K562 (cell line): ENCODE results near the gene BBS1. TPM values are rescaled to one million over a fixed set of nuclear protein-coding genes. Genes with fewer than 3 reads are reported as not detected.

Experiments
- CTCF ChIP-seq, 3 experiments: IDR thresholded peaks in 2 of 3; conservative IDR thresholded peaks in 1 of 3; 2 replicates each; pipeline ENCODE4 v1.5.1; 2011 to 2012; ENCODE audit warnings: low read length in 3 of 3, mild to moderate bottlenecking in 3 of 3, control low read depth in 2 of 3, improper control_type of control experiment in 1 of 3, inconsistent platforms in 1 of 3, low read depth in 1 of 3, mixed read lengths in 1 of 3, moderate library complexity in 1 of 3; ENCODE audit not compliant: insufficient read depth in 2 of 3
- FUS ChIP-seq: fragments of 200-400 bp; formaldehyde crosslinking; optimal IDR thresholded peaks from 2 replicates; pipeline ENCODE3; 2017; ENCODE audit warnings: low read depth, low read length
- MAFF ChIP-seq: IDR thresholded peaks from 2 replicates; pipeline ENCODE4 v1.6.1; 2012; ENCODE audit warnings: low read length, improper control_type of control experiment
- MNT ChIP-seq, 2 experiments: fragments of 450-650 bp; conservative IDR thresholded peaks; 2 replicates each; pipeline ENCODE4 v1.6.1; 2017; ENCODE audit warnings: mild to moderate bottlenecking in 2 of 2, moderate library complexity in 2 of 2
- POLR2AphosphoS2 ChIP-seq: IDR thresholded peaks from 2 replicates; pipeline ENCODE4 v1.6.1; 2012; ENCODE audit warnings: low read length, improper control_type of control experiment
- PTBP1 ChIP-seq: fragments of 200-400 bp; formaldehyde crosslinking; IDR thresholded peaks from 2 replicates; pipeline ENCODE4 v1.6.1; 2017; ENCODE audit warnings: low read depth, low read length
- REST ChIP-seq, 2 experiments: fragments of 450-650 bp; formaldehyde crosslinking in 1 of 2; IDR thresholded peaks; 2 replicates each; pipeline versions ENCODE4 v1.4.0 to v1.6.1; 2014 to 2020; ENCODE audit warnings: mild to moderate bottlenecking in 2 of 2, borderline replicate concordance in 1 of 2, low read depth in 1 of 2
- ZFP30 ChIP-seq: fragments of 250-450 bp; sonication (Bioruptor Pico); IDR thresholded peaks from 2 replicates; pipeline ENCODE4 v1.8.0; 2022; ENCODE audit warnings: moderate library complexity, mild to moderate bottlenecking, inconsistent platforms, borderline replicate concordance
- ZNF518B ChIP-seq: fragments of 250-450 bp; sonication (Bioruptor Pico); IDR thresholded peaks from 2 replicates; pipeline ENCODE4 v1.5.0; 2021; ENCODE audit warnings: mild to moderate bottlenecking, moderate library complexity
- polyA plus RNA-seq, 8 experiments: library from polyadenylated mRNA; depleted of rRNA in 4 of 8; stranded (reverse) in 5 of 8; unstranded in 3 of 8; fragments of >200 nt; fragmentation: Nextera tagmentation in 2 of 8; fragmentation: Illumina TruSeq in 1 of 8; extraction: Ambion mirVana in 2 of 8; extraction: Trizol in 1 of 8; gene quantifications; 2 replicates each; pipeline versions ENCODE4 v1.2.1 to v1.2.3, GENCODE V29; 2011 to 2014; ENCODE audit warnings: inconsistent platforms in 1 of 8, missing spikeins in 1 of 8
- total RNA-seq, 7 experiments: library from RNA; depleted of rRNA in 6 of 7; stranded (reverse); fragments of >200 nt in 6 of 7; fragmentation: Illumina TruSeq in 2 of 7; extraction: Trizol in 2 of 7; gene quantifications; 2 replicates each; pipeline versions ENCODE4 v1.2.1 to v1.2.3, GENCODE V29; 2011 to 2021; ENCODE audit warnings: low replicate concordance in 1 of 7

BBS1 gene
- total and polyA plus RNA-seq, 9 of the 15 experiments (the other 6 are each of a cell fraction or from before 2014, with no cell fraction given) = 9.0 to 19.8 (median 12.1) TPM

- TF ChIP-seq MNT (conservative IDR thresholded peaks at IDR 0.05) (peak; percentile 100), ZFP30 (CRISPR knock-in tag) (no peak), REST (IDR thresholded peaks at IDR 0.05; ENCODE audit: borderline replicate concordance) (0 out of 2 replicates have a peak, but pooled peaks have one; percentile 12), REST (CRISPR knock-in tag; IDR thresholded peaks at IDR 0.05; ENCODE audit: low read depth) (no peak), ZNF518B (CRISPR knock-in tag) (no peak), MAFF (no peak), PTBP1 (no peak), CTCF (IDR thresholded peaks at IDR 0.05 in 2 of 3, conservative IDR thresholded peaks at IDR 0.05 in 1 of 3; ENCODE audit: insufficient read depth in 2 of 3, low read depth in 1 of 3, low read length in 3 of 3) (no peak), POLR2AphosphoS2 (no peak), FUS (peak; percentile 68)
Observed at GRCh38 chr11:66568124-66568916, 57.9 kb downstream of the BBS1 start, which contains the start of gene CTSF (continued).
